ENCODE results near the gene RFX3.

DNA sequence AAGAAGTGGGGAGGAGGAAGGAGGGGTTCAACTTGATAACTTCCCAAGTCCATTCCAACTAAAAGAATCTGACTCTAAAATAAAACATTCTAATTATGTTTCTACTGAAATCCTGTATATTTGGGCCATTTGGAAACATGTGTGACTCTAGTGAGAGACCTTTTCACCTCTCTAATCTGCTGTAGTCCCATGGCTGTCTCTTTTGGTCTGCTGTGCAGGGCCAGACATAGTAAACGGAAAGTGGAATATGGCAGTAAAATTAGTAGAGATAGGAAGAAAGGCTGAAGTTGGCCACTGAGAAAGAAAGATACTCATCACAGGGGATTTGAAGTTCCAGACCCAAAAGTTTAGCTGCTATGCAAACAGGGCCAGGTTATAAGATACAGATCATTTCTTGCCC is 15.9 kb downstream of the RFX3 start:
- TF ChIP-seq POLR2A (IDR thresholded peaks at IDR 0.05): no peak
- no peak for TF ChIP-seq CTCF (IDR thresholded peaks at IDR 0.05)
